H1 (cell line): Measurements from ENCODE around the gene MACROD1. TPM values are rescaled to one million over a fixed set of nuclear protein-coding genes. Genes with fewer than 3 reads are reported as not detected.

Experiments used
- MAX ChIP-seq: IDR thresholded peaks from 2 replicates; pipeline ENCODE4 v1.6.1; 2012; ENCODE audit warnings: inconsistent platforms
- polyA plus RNA-seq, 7 experiments: library from polyadenylated mRNA; depleted of rRNA in 3 of 7; stranded (reverse) in 5 of 7; unstranded in 2 of 7; fragments of >200 nt in 5 of 7; fragments of 200-250 nt in 2 of 7; gene quantifications; 1 replicate in 5 of 7; 2 replicates in 1 of 7; 4 replicates in 1 of 7; pipeline versions ENCODE4 v1.2.1 to v1.2.3, GENCODE V29; 2011 to 2013; ENCODE audit warnings: missing spikeins in 2 of 7, mixed read lengths in 2 of 7
- total RNA-seq: library from RNA; stranded (reverse); fragmentation: NEBNext Ultra II Directional; extraction: Animal tissue kit (Norgen Biotek cat#: 25700); gene quantifications from 2 replicates; pipeline ENCODE4 v1.2.1, GENCODE V29; 2021

Gene MACROD1
- total and polyA plus RNA-seq, 2 of the 8 experiments (the other 6 are each of a cell fraction or from before 2014, with no cell fraction given): 19.5 to 34.1 TPM

DNA sequence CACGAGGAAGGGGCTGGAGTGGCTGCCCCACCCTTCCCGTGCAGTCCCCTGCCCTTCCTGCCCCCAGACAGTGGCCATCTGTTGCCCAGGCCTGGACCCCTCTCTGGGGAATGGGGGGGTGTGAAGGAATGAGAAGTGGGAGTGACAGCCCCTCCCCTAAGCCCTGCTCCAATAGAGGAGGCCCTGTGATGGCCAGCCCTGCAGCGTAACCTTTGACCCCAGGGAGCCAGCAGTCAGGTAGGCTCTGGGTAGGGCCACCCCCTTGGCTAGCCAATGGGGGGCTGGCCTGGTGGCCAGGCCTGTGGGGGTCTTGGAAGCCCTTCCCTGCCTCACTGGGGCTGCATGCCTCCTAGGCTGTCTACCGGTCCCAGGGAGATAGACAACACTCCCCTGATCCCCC, 123.6 kb downstream of the MACROD1 start (continued):
- TF ChIP-seq MAX: no peak
